Measurements from ENCODE around the gene ARPC3.
"Not testable (repeated sequence)": the region's sequence is repeated elsewhere in the genome, so short reads cannot be mapped to it uniquely, and the experiment has no call there.

The ARPC3 gene
- 167 to 349 (median 252) reads per million in 18 experiments for total RNA-seq

DNA sequence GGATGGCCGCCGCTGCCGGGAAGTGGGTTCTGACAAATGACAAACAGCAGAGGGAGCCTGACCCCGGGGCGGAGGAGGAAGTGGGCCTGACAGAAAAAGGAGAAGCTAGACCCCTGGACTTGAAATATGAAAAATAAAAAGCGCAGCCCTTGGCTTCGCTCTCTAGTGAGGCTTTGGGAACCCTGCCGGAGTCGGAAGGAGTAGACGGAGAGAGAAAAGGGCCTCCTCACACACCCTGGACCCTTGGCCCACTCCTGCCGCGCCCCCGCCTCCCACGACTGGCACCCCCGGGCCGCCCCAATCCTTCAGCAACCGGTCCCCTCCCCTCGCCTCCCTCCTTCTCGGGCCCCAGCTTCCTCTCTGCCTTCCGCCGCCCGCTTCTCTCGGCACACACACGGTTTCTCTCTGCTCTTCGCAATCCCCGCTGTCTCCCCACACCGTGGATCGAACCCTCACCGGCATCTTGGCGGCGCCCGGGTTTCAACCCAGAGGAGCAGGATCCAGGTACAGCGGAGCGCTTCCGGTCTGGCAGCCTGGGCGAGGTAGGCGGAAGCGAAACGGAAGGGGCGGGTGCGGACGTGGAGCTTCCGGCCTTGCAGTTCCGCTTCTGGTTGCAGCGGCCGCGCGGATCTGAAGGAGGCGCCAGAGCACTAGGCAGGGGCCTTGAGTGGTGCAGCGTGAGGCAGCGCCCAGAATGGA lies at the start of gene ARPC3:
TSS of gene ARPC3 (minus strand) at position 539 of the 699 bp plus-strand sequence. CDS start at position 462, 77 bp downstream.
- peak; percentile 98 for DNase-seq

DNA sequence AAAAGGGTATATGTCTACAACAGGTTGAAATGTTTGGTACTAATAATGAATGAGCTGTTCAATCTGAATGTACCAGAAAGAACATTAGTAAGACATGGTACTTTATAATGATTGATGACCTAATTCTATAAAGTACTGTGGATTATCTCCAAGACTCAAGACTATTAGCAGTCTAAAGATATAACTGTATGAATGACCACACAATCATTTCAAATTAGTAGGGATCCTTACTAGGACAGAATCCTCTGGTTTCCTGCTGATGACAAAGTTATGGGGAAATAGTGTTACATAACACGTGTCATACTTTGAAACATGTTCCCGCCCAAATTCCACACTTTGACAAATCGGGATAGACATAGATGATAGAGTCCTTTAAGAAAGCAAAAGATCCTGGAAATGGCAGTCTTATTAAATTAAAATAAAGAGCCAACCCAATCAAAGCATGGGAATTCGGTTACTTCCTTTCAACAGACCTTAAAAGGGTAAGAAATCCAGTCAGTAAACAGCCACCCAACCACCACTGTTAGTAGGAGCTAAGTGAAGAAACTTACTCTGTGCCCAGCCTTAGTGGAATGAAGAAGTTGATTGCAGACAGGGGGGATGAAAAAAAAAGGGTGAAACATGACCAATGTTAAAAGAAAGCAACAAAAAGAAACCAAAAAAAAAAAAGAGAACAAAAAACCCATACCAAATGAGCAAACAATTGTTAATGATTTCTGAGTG lies 49.0 kb upstream of the ARPC3 start:
- peak; percentile 71 to 83 for DNase-seq

DNA sequence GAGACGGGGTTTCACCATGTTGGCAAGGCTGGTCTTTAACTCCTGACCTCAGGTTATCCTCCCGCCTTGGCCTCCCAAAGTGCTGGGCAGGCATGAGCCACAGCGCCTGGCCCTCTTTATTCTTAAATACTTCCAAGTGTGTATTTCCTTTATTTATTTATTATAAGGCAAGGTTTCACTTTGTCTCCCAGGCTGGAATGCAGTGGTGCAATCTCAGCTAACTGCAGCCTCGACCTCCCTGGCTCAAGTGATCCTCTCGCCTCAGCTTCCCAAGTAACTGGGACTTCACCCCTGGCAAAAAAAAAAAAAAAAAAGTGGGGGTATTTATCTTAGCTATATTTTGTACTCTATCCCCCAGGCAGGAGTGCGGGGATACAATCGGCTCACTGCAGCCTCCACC lies 25.3 kb upstream of the ARPC3 start:
- no peak for DNase-seq

DNA sequence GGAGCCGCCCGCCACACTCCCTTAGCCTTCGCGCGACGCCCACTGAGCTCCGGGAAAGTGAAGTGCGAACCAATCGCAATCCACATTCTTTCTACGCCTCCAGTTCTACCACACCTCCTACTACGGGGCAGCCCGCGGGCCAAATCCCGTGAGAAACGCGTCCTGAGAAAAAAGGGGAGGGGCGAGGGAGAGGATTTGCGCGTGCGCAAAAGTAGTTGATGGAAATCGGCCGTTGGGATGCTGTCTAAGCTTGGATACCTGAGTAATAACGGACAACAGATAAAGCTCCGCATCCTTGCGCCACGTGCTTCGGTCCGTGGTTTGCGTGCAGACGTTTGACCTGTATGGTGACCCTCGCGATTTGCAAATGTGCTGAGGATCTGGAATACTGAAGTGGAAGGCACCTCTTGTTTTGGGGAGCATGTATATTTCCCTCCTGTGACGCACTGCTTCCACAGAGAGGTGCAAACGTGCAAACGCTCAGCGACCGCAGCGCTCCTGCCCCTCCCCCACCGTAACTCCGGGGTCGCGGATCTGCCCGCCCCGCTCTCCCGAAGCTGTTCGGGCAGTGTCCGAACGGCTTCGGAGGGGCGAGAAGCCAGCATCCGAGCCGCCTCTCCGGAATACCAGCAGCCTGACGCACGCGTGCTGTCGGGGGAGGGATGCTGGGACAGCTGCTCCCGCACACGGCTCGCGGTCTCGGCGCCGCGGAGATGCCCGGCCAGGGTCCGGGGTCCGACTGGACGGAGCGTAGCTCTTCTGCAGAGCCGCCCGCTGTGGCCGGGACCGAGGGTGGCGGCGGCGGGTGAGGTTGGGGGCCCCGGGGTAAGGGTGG lies 18.3 kb upstream of the ARPC3 start, which contains the start of the genes FAM216A and GPN3:
TSS of gene FAM216A (plus strand) at position 632 of the 835 bp plus-strand sequence. CDS start at position 663, 31 bp downstream.
TSS of gene GPN3 (minus strand) at position 44 of the 835 bp plus-strand sequence. CDS start 54 bp downstream, outside the sequence.
- peak; percentile 98 for DNase-seq

DNA sequence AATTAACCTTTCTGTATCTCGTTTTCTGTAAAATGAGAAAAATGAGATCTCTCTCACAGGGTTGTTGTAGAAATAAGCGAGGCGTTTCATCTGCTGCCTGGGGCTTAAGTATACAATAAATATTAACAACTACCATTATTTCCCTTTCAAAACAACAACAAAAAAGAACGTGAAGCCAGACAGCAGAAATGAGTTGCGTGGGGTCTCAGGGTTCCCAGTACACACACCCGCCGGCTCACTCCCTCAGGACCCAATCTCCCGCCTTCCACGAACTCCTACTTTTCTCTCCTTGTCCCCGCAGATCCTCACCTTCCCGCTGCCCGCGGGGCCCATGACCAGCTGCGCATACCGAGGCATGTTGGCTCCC lies 17.7 kb upstream of the ARPC3 start:
- no peak for DNase-seq

DNA sequence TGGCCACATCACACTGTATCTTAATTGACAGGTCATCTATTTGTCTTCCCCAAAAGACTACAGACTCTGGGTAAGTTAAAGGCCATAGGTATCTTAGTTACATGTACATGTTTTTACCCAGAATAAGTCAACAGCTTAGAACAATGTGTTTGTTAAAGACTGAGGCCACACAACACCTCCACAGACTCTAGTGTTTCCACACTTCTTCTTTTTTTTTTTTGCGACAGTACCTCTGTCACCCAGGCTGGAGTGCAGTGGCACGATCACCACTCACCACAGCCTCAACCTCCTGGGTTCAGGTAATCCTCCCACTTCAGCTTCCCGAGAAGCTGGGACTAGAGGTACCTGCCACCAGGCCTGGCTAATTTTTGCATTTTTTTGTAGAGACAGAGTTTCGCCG lies 16.7 kb upstream of the ARPC3 start:
- DNase-seq: peak in 1 of 2 donors; percentile 11

DNA sequence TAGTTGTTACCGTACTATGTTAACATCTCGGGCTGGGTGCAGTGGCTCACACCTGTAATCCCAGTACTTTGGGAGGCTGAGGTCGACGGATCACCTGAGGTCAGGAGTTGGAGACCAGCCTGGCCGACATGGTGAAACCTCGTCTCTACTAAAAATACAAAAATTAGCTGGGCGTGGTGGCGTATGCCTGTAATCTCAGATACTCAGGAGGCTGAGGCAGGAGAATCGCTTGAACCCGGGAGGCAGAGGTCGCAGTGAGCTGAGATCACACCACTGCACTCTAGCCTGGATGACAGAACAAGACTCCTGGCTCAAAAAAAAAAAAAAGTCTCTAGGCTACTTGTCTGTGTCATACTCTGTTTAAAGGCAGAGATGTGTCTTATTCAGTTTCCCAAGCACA lies 15.6 kb upstream of the ARPC3 start:
- not testable (repeated sequence) for DNase-seq

DNA sequence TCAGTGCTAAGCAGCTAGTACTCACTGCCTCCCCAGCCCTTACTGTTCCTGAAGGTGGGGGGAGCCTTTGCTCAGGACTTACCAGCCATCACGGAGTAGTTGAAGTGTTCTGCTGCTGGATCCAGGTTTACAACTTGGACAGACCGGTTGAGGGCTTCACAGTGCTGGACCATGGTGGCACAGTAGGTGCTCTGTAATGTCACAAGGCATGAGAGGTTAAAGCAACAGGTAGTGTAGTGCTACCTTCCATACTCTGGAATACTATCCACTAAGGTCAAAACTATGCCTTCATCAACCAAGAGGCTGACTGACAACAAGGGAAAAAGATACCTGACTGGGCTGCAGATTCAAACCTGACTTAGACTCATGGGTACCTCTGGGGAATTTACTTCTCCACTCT lies 14.9 kb upstream of the ARPC3 start:
- no peak for DNase-seq

DNA sequence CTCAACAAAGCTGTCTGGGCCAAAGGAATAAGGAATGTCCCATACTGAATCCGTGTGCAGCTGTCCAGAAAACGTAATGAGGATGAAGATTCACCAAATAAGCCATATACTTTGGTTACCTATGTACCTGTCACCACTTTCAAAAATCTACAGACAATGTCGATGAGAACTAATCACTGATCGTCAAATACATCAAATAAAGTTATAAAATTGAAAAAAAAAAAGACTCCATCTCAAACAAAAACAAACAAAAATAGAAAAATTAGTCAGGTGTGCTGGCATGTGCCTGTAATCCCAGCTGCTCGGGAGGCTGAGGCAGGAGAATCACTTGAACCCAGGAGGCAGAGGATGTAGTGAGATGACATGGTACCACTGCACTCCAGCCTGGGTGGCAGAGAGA lies 11.1 kb upstream of the ARPC3 start:
- not testable (repeated sequence) for DNase-seq

DNA sequence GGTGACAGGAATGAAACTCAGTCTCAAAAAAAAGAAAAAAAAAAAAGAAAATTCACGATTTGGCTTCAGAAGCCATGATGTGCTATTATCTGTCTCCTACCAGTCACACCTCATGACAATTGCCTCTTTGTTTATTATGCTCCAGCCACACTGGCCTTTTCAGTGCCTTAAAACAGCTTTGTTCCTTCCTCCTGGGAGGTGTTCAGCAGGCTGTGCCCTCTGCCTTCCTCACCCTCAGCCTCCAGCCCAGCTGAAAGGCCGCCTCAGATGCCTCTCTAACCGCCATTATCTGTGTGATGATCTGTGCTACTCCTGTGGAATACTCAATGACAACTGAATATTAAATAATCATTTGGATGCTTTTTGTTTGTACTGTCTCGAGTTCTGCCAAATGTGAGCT lies 8.6 kb upstream of the ARPC3 start:
- no peak for DNase-seq

DNA sequence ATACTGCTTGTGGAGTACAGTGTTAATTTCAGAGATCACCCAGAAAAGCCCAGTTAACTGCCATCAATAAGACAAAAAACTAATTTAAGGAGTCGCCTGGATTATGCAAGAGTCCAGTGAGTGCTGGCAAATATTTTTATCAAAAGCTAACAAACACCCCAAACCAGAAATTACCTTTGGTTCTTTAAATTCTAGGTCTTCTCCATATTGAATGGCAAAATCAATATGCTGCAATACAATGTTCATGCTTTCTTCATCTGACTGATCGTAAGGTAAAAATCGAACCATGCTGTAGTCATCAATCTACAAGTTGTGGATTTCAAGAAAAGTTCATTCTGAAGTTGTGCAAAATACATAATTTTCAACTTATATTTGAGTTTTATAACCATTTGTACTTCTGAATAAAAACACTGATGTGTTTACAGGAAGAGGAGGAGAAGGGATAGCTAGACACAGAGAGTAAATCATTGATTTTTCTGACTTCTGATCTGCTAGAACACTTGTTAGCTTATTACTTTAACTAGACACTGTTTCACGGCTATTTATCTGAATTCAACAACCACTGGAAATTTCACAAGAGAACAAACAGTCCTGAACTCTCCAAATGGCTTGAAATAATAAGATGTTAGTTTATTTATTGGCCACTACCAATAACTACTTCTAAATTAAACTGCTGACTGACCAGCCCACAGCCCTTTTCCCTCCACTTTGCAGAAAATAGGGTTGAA lies 3.6 kb upstream of the ARPC3 start:
- no peak for DNase-seq

DNA sequence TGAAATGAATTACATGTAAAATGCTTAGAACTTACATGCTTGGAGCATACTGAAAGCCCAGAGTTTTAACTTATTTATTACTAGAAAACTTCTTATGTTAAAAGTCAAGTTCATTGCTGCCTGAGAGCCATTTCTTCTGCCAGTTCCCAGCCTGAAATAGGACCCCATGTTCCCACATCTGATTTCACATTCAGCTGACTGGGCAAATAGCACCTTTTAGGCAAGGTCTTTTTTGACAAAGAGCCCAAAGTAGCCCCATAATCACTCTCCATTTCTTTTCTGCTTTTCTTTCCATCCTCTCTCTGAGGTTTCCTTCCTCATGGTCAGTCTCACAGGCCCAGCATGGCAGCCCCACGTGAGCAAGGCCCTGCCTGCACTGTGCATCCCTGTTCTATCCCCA lies 1.1 kb upstream of the ARPC3 start:
- DNase-seq: no peak

DNA sequence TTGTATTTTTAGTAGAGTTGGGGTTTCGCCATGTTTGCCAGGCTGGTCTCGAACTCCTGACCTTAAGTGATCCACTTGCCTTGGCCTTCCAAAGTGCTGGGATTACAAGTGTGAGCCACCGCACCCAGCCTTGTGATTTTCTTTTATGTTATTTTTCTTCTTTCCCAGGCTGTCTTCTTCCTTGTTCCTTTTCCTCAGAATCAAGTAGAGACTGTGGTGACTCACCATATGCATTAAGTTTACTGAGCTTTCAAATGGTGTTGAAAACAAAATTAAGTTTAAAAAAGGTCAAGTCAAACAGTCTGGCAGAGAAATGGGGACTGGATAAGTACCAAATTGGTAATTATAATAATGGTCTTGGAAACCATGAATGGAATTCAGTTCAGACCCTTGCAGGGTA lies 5.7 kb downstream of the ARPC3 start:
- DNase-seq: no peak

DNA sequence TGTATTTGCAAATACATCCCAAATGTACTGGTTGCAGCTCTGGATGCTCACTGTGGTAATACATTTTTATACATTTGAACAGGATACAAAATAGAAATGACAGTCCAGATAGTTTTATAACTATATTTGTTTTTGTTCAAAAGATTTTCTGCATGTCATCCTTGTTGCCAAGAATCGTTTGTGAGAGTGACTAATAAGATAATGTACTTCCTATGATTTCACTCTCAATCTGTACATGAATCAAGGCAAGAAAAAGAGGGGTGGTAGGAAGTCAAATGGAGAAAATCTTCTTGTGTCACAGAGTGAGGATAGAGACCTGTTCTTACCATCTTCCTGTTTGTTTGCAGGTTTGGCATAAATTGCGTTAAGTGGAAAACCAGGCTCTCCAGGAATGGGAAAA lies 13.9 kb downstream of the ARPC3 start:
- DNase-seq: no peak

DNA sequence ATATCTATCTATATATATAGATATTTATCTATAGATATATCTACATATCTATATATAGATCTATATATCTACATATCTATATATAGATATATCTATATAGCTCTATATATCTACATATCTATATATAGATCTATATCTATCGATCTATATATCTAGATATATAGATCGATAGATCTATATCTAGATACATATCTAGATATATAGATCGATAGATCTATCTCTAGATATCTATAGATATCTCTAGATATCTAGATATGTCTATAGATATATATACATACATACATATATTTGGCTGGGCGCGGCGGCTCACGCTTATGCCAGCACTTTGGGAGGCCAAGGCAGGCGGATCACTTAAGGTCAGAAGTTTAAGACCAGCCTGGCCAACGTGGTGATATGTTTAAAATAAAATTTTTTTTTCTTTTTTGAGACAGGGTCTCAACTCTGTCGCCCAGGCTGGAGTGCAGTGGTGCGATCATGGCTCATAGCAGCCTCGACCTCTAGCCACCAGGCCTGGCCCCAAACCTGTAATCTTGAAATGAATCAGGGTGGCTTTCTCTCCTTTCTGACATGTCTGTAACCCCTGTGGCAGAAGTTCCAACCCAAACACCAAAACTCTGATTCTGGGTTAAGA lies 18.1 kb downstream of the ARPC3 start:
- no peak for DNase-seq

DNA sequence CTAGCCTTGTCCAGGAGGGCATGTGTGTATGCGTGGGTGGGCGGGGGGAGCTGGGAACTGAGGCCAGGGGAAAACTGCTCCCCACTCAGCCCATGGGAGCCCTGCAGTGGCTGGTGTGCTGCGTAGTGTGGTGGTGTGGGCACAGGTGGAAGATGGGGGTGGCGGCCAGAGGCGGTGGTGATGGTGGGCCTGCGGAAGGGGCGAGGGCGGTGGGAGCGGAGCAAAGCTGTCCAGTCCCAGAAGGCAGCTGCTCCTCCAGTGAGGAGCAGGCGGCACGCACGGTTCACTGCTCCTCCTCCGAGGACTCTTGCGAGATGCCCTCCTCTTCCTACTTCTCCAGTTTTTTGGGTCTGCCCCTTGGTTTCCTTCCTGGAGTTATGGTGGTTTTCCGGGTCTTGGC lies 20.5 kb downstream of the ARPC3 start:
- not testable (repeated sequence) for DNase-seq

DNA sequence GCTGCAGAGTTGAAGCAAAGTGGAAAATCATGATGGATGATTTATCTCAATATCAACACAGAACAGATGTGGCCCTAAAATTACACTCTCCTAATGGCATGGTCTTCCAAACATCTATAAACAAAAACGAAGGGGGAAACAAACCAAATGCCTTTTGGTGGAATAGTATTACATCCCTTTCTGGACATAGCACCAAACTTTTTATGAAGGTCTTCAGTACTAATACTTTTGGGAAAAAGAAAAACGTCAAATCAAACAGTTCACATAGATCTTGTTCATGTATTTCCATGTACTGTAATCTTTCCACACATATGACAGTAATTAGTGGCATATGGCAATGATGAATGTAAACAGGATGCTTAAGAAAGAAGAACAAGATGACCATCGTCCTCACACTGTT lies 23.7 kb downstream of the ARPC3 start:
- no peak for DNase-seq

DNA sequence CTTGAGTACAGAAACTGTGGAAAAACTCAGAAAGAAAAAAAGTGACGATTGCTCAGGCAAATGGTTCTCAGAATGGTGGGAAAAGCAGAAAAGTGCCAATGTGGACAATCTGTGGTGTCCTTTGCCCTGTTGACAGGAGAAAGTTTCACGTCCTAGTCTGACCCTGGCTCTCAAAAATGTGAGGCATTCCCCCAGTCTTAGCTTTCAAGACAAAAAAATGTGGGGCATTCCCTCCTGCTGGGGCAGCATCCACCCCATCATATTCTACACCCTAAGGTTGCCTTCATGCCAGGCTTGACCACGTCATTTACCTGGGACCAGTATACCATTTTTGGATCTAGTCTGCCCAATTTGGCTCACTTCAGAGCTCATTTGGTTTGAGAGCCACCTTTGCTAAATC lies 25.9 kb downstream of the ARPC3 start:
- DNase-seq: no peak

DNA sequence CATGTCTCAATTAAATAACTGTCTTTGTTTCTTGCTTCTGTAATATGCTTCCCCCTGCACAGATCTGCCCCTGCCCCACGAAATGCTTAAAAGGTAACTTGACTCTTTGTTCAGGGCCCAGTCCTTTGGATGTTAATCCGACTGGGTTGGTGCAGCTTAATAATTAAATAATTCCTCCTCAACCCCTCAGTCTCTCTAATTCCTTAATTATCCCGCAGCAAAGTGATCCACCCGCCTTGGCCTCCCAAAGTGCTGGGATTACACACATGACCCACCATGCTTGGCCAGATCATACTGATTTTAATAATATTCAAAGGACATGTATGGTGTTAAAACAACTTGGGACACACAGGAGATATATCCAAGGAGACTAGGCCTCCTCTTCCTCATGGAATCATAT lies 28.4 kb downstream of the ARPC3 start:
- DNase-seq: no peak

DNA sequence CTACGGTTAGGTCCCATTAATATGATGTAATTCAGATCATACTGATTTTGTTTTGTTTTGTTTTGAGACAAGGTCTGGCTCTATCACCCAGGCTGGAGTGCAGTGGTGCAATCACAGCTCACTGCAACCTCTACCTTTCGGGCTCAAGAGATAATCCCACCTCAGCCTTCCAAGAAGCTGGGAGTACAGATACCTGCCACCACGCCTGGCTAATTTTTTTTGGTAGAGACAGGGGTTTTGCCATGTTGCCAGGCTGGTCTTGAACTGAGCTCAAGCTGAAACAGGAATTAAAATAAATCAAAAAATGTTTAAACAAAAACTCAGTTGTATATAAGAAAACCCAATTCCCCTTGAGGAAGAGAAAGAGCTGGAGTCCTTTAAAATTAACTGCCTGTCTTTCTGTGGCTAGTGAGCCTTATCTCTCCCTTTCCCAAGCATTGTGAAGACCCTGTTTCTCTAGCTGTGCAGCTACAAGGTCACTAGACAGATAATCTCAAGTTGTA lies 28.9 kb downstream of the ARPC3 start:
- no peak for DNase-seq

DNA sequence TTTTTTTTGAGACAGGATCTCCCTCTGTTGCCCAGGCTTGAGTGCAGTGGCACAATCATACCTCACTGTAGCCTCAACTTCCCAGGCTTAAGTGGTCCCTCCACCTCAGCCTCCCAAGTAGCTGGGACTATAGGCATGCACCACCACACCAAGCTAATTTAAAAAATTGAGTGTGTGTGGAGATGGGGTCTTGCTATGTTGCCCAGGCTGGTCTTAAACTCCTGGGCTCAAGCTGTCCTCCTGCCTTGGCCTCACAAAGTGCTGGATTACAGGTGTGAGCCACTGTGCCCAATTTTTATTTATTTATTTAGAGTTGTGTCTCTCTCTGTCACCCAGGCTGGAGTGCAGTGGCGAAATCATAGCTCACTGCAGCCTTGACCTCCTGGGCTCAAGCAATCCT lies 29.5 kb downstream of the ARPC3 start:
- not testable (repeated sequence) for DNase-seq

DNA sequence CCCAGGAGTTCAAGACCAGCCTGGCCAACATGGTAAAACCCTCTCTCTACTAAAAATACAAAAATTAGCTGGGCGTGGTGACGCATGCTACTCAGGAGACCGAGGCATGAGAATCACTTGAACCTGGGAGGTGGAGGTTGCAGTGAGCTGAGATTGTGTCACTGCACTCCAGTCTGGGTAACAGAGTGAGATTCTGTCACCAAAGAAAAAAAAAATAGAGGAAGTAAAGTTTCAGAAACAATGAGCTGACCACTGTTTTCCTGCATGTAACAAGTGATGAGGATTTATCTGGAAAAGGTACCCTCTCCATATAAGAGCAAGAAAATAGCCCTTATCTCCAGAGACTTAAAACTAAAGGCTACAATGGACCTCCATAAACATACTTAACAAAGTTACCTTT lies 33.0 kb downstream of the ARPC3 start:
- peak; percentile 32 to 48 for DNase-seq
